Measurements from ENCODE around the gene KAZALD1. TPM values are rescaled to one million over a fixed set of nuclear protein-coding genes. Genes with fewer than 3 reads are reported as not detected.
"Not testable (repeated sequence)": the region's sequence is repeated elsewhere in the genome, so short reads cannot be mapped to it uniquely, and the experiment has no call there.

KAZALD1 gene
- total RNA-seq, 1 donor, result 0.42 TPM

DNA sequence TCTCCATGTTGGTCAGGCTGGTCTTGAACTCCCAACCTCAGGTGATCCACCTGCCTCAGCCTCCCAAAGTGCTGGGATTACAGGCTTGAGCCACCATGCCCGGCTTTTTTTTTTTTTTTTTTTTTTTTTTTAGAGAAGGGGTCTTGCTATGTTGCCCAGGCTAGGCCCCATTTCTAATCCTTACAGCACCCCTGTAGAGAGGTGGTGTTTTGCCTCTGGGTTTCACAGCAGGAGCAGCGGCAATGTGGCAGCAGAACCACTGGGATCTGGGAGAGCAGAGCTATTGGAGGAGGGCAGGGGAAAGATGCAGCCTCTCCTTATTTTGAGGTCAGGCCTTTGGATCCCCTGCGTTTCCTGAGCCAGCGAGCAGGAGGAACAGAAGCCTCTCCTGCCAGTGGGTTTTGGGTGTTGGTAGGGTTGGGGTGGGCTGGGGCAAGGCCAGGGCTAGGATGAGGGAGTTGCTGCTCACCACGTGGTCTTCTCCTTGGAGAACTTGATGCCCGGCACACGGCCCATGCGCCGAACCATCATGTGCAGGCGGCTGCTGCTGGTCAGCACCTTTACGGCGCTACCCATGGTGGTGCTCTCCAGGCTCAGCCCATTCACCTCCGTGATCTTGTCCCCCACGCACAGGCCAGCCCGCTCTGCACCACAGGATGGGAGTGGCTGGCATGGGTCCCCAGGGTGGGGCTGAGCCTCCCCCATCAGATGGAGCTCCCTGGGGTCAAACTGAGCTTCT lies 38.7 kb upstream of the KAZALD1 start:
- Histone ChIP-seq H3K27me3 (ENCODE audit: insufficient read depth, low read length) (peaks cover 8% of the 10 kb centered on the region), H3K4me3 (ENCODE audit: low read length) (no peak overlapping the region), H3K9me3 (ENCODE audit: low read depth, low read length) (no peaks in the 10 kb centered on the region), H3K4me1 (ENCODE audit: insufficient read depth, low read length) (peaks cover 16% of the 10 kb centered on the region)

DNA sequence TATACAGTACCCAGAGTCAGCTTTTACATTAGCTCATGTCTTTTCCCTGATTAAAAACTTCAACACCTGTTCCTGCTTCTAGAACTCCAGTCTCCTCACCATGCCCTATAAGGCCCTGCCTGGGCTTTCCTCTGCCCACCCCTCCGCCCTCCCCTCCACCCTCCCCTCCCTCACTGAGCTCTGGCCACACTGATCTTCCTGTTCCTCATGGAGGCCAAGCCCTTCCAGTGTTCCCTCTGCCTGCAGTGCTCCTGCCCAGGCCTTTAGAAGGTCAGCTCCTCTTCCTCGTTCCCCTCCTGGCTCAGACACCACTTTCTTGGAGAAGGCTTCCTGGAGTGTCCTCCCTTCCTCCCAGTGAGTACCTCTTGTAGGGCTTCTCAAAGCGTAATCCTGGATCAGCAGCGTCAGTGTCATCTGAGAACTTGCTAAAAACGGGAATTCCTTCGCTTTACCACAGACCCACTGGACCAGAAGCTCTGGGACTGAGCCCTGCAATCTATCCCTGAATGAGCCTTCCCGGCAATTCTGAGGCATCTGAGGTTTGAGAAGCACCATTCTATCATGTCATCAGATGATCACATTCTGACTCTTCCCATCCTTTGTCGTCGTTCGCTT lies 34.6 kb upstream of the KAZALD1 start:
- Histone ChIP-seq H3K27me3 (ENCODE audit: insufficient read depth, low read length) (no peaks in the 10 kb centered on the region), H3K4me1 (ENCODE audit: insufficient read depth, low read length) (peaks cover 21% of the 10 kb centered on the region), H3K4me3 (ENCODE audit: low read length) (no peak overlapping the region), H3K9me3 (ENCODE audit: low read depth, low read length) (no peaks in the 10 kb centered on the region)

DNA sequence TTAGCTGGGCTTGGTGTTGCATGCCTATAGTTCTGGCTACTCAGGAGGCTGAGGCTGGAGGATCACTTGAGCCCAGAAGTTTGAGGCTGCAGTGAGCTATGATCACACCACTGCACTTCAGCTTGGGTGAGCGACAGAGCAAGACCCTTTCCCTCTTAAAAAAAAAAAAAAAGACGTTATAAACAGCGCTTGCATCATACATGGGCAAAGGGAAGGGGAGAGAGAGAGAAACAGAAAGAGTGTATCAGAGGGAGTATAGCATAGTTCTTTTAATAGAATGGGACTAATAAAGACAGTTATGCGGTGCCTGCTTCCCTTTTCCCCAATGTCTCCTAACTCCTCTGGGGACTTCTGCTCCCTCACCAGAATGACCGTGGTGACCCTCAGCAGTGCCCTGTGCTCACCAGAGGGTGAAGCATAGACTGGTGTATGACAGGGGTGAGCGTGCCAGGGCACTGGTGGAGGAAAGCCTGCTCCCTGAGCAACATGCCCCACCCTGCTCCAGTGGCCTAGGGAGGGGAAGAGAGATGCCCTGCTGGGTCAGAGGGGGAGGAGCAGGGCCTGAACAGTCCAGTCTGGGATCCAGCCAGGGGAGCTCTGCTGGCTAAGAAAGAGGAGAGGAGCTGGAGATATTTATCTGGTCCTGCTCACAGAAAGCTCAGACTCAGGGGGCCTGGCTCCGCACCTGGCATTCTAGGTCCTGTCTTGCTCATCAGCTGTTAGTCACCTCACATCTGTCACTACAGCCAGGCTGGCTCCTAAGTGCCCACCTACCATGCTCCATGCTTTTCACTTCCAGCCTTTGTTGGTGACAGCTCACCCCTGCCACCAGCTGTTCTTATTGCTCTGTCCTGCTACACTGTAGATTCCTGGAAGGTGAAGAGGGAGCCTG lies 33.1 kb upstream of the KAZALD1 start:
- no peaks in the 10 kb centered on the region for H3K9me3 ChIP-seq (ENCODE audit: low read depth, low read length)
- H3K4me3 ChIP-seq (ENCODE audit: low read length), result no peak overlapping the region
- H3K4me1 ChIP-seq (ENCODE audit: insufficient read depth, low read length), result peaks cover 34% of the 10 kb centered on the region
- no peaks in the 10 kb centered on the region for H3K27me3 ChIP-seq (ENCODE audit: insufficient read depth, low read length)

DNA sequence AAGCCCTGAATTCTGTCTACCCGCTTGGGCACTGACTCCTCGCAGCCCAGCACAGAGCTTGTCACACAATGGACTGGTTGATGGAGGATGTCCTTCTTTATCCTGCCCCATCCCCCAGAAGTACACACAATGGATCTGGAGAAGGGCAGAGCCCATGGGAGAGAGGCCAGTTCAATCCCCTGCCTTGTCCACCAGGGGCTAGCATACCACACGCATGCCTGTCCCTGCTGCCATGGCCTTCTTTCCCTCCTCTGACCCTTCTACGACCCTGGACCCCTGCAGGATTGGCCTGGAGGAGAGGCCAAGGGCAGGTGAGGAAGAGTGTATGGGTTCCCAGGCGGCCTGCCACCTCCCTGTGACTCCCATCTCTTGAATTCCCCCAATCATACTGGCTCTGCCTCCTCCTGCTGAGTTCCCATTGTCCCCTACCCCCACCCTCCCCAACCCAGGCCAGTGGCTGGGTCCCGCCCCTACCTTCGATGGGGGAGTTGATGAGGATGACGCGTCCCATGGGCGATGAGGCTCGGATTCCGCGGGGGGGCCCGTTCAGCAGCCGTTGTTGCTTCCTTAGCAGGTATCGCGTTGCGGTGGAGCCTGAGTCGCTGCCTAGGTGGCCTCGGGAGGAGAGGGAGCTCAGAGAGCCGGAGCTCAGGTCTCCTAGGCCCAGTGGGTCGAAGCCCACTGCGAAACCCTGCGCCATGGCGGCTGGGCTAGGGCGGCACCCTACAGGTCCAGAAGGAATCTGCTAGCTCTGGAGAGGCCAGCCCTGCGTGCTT lies 32.1 kb upstream of the KAZALD1 start:
- H3K9me3 ChIP-seq (ENCODE audit: low read depth, low read length), result no peaks in the 10 kb centered on the region
- peaks cover 34% of the 10 kb centered on the region for H3K4me1 ChIP-seq (ENCODE audit: insufficient read depth, low read length)
- H3K27me3 ChIP-seq (ENCODE audit: insufficient read depth, low read length), result no peaks in the 10 kb centered on the region
- H3K4me3 ChIP-seq (ENCODE audit: low read length), result no peak overlapping the region

DNA sequence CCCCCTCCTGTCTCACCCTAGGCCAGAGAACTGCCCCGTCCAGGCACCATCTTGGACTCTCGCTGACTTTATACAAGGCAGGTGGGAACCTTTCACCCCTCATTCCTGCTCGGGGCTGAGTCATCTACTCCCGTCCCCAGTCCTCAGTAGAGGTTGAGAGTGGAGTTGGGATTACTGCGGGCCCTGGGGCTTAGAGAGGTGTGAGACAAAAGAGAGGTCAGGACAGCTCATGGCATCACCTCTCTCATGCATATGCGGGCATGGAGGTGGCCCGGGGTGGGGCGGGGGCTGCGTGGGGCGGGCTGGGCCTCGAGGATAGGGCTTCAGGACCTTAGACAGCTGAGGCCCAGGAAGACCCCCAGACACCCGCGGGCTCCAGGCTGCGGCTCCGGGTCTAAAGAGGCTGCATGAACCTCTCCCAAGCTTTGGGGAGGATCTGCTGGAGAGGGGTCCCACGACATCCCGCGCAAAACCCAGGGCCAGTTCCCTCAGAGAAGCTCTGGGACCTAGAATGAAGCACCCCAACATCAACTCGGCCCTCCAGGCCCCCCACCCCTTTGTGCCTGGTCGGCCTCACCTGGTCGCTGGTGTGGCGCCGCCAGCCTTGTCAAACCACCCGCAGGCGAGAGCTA lies 31.2 kb upstream of the KAZALD1 start:
- Histone ChIP-seq H3K9me3 (ENCODE audit: low read depth, low read length) (no peaks in the 10 kb centered on the region), H3K4me1 (ENCODE audit: insufficient read depth, low read length) (peaks cover 34% of the 10 kb centered on the region), H3K4me3 (ENCODE audit: low read length) (peak overlapping the region; percentile 81), H3K27me3 (ENCODE audit: insufficient read depth, low read length) (no peaks in the 10 kb centered on the region)

DNA sequence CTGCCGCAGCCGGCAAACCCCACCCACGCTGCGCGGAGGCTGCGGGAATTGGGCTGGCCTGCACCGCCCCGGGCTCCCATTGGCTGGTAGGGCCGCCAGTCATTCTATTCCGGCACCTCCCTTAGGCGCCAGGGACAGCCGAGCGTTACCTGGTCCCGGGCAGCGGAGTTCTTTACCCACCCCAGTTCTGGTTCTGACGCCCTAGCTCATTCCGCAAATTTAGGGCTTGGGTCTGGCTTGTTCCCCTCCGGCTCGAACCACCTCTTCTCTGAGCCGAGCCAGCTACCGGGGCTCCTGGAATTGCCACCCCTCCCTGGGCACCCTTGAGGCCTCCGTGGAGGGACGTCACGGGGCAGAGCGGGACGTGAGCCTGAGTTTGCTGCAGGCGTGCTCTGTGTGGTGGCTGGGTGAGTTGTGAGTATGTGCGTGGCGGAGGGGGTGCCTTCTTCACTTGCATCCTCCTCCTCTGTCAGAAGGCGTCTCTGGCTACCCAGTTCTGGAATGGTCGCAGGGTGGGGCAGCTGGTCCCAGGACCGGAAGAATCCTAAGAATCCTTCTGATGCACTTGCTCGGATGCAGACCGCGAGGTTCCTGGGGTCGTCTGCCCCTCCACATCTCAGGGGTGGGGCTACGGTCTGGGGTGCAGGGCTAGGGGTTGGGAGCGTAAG lies 30.5 kb upstream of the KAZALD1 start, which contains the start of the genes PDZD7 and SFXN3:
TSS of gene PDZD7 (minus strand) at position 2 of the 668 bp plus-strand sequence. CDS start 910 bp downstream, outside the sequence.
TSS of gene SFXN3 (plus strand) at position 107 of the 668 bp plus-strand sequence. CDS start 3,461 bp downstream, outside the sequence.
- H3K4me3 ChIP-seq (ENCODE audit: low read length), result peak within 1 kb of the TSS; percentile 81
- no peaks in the 10 kb centered on the region for H3K27me3 ChIP-seq (ENCODE audit: insufficient read depth, low read length)
- H3K9me3 ChIP-seq (ENCODE audit: low read depth, low read length), result no peaks in the 10 kb centered on the region
- peaks cover 34% of the 10 kb centered on the region for H3K4me1 ChIP-seq (ENCODE audit: insufficient read depth, low read length)

DNA sequence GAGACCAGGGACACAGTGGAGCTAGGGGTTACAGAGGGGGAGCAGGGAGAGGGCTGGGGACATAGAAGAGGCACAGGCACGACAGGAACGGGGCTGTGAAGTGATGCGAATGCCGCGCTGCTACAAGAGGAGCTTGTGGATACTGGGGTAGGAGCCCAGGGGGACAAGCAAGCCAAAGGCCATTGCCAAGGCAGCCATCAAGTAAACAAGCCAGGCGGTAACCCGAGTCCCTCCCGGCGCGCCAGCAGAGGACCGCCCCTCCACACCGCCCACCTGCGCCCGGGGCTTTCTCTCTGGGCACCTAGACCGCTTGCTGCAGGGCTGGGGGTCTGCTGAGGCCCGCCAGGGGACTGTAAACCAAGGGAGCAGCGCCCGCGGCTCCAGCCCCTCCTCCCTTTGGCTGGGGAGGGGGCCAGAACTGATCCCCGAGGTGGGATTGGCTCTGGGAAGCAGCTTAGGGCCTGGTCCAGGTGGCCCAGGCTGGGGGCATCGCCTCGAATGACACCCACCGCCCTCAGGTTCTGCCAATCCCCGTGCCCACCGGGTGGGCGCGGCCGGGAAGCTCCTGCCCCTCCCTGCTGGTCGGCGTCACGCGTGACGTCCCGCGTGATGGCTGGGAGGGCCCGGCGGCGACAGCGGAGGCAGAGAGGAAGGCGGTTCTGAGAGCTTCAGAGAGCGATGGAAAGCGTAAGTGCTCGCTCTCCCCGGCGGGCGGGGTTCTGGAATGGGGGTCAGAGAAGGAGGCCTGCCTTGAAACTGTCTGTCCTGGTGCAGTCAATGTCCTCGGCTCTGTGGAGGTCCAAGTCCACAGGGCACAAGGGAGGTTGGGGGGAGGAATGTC lies 29.8 kb upstream of the KAZALD1 start:
- Histone ChIP-seq H3K9me3 (ENCODE audit: low read depth, low read length) (no peaks in the 10 kb centered on the region), H3K4me3 (ENCODE audit: low read length) (peak overlapping the region; percentile 81), H3K4me1 (ENCODE audit: insufficient read depth, low read length) (peaks cover 34% of the 10 kb centered on the region), H3K27me3 (ENCODE audit: insufficient read depth, low read length) (no peaks in the 10 kb centered on the region)

DNA sequence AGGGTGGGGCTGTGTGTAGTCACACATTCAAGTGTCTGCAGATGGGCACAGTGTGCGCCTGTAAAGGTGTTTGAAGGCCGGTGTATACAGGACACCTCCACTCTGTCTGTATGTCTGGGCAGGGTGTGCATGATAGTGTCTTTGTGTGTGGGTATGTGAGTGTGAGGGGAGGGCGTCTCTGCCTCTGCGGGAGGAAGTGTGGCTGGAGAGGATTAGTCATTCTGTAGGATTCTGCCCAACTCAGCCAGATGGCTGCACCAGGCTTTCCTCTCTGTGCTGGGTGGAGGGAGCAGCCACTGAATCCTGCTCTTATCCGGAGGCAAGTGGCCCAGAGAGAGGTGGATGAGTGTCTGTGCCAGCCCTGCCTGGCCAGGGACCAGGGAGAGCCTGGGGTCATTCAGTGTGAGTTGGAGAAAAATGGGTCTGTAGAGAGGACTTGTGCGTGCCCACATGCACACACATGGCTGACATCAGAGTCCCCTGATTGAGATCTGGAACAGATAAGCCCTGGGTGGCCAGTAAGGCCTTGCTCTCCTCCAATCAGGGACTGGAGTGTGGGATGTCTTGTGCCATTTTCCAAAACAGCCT lies 29.1 kb upstream of the KAZALD1 start:
- no peaks in the 10 kb centered on the region for H3K27me3 ChIP-seq (ENCODE audit: insufficient read depth, low read length)
- no peaks in the 10 kb centered on the region for H3K9me3 ChIP-seq (ENCODE audit: low read depth, low read length)
- peak overlapping the region; percentile 81 for H3K4me3 ChIP-seq (ENCODE audit: low read length)
- H3K4me1 ChIP-seq (ENCODE audit: insufficient read depth, low read length), result peaks cover 31% of the 10 kb centered on the region

DNA sequence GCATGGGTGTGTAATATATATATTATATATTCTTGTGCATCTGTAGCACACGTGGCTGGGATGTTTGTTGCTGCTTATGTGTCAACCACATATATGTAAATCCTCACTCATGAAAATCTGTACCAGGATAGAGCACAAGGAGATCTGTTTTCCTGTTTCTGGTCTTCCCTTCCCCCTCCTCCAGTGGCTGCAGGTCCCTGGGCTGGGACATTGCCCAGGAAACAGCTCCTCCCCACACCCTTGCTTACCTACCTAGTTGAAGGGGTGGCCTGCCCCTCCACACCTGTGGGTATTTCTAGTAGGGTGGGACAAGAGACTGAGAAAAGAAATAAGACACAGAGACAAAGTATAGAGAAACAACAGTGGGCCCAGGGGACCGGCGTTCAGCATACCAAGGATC lies 28.5 kb upstream of the KAZALD1 start:
- Histone ChIP-seq H3K4me1 (ENCODE audit: insufficient read depth, low read length) (peaks cover 31% of the 10 kb centered on the region), H3K27me3 (ENCODE audit: insufficient read depth, low read length) (no peaks in the 10 kb centered on the region), H3K4me3 (ENCODE audit: low read length) (no peak overlapping the region), H3K9me3 (ENCODE audit: low read depth, low read length) (no peaks in the 10 kb centered on the region)

DNA sequence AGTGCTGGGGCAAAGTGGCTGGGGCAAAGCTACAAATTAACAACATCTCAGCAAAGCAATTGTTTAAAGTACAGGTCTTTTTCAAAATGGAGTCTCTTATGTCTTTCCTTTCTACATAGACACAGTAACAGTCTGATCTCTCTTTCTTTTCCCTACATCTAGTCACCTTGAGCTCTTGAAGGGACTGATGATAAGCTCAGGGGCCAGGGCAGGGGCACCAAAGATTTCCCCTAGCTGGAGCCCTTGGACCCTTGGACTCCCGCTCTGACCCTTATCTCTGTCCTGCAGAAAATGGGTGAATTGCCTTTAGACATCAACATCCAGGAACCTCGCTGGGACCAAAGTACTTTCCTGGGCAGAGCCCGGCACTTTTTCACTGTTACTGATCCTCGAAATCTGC lies 27.4 kb upstream of the KAZALD1 start:
- not testable (repeated sequence) for H3K27me3 ChIP-seq (ENCODE audit: insufficient read depth, low read length); H3K9me3 ChIP-seq (ENCODE audit: low read depth, low read length); H3K4me3 ChIP-seq (ENCODE audit: low read length)
- peaks cover 26% of the 10 kb centered on the region for H3K4me1 ChIP-seq (ENCODE audit: insufficient read depth, low read length)

DNA sequence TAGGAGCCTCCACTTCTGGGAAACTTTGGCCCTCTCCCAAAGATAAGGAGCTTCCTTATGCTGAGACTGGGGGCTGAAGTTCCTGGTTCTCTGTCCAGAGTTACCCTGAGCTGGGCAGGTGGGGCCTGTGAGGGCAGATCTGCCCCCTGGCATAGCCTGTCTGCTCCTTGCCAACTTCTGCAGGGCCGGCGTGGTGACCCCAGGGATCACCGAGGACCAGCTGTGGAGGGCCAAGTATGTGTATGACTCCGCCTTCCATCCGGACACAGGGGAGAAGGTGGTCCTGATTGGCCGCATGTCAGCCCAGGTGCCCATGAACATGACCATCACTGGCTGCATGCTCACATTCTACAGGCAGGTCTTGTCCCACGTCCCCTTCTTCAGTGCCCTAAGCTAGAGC lies 26.5 kb upstream of the KAZALD1 start:
- H3K4me1 ChIP-seq (ENCODE audit: insufficient read depth, low read length), result peaks cover 23% of the 10 kb centered on the region
- no peaks in the 10 kb centered on the region for H3K9me3 ChIP-seq (ENCODE audit: low read depth, low read length)
- H3K4me3 ChIP-seq (ENCODE audit: low read length), result no peak overlapping the region
- no peaks in the 10 kb centered on the region for H3K27me3 ChIP-seq (ENCODE audit: insufficient read depth, low read length)

DNA sequence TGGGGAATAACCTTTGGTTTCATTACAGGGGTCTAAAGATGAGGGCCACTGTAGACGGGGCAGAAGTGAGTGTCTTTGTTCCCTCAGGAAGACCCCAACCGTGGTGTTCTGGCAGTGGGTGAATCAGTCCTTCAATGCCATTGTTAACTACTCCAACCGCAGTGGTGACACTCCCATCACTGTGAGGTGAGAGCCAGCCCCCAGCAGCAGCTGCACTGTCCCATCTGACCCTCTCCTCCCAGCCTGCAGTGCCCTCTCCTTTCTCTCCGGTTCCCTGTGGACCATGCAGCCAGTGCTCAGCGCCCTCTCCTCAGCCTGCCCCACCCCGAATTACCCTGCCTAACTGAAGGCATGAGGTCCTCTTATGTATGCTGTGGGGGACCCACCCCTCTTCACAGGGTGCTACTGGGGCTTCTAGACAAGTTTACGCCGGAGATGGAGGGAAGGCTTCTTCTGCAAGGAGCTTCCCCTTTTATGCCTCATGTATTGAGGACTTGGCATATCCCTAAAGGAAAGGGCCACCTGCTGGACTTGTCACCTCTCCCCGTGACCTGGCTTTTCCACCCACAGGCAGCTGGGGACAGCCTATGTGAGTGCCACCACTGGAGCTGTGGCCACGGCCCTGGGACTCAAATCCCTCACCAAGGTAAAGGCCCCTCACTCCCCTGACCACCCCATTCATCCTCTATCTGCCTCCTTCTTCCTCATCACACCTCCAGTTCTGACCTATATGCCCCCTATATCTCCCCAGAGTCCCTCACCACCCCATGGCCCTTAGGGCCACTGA lies 25.7 kb upstream of the KAZALD1 start:
- Histone ChIP-seq H3K9me3 (ENCODE audit: low read depth, low read length) (no peaks in the 10 kb centered on the region), H3K4me3 (ENCODE audit: low read length) (no peak overlapping the region), H3K27me3 (ENCODE audit: insufficient read depth, low read length) (no peaks in the 10 kb centered on the region), H3K4me1 (ENCODE audit: insufficient read depth, low read length) (peaks cover 19% of the 10 kb centered on the region)

Data from mononuclear cell (primary cell).